Fibroblast of skin of back (primary cell): ENCODE measurements around the gene MYO1B.

Experiments used
- DNase-seq: peaks from one replicate; pipeline ENCODE4 v3.0.0-alpha.2; 2013

Gene MYO1B

DNA sequence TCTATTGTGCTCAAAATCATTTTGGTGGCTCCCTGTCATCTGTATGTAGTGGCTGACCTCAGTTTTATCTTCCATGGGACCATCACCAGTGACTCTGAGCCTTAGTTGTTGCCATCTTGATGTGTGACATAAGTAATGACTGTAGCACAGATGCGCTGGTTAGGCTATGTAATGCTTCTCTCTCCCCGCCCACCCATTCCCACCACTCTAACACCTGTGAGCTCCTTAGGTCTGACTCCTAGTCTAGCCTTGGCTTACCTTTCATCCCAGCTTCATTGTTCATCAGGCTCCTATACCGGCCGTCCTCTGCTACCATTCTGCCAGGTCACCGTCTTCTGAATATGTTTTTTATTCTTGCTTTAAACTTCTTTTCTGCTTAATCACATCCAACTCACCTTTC is 17.2 kb downstream of the MYO1B start:
- peak; percentile 24 for DNase-seq

DNA sequence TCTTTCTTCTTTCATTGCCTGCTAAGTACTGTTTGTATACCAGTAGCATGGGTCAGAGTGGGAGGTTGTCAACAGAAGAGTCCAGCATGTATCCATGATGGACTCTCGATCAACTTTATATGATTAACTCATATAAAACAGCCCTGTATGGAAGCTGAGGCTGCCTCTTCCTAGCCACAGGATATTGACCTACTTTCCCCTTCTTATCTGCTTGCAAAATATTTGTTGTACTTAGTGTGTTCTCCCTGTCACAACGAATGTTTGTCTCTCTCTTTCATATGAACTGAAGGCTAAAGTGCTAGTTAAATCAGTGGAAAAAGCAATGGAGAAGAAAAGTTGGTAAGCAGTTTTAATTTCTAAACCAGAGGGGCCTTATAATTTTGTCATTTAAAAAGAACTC is 17.8 kb downstream of the MYO1B start:
- DNase-seq = no peak

DNA sequence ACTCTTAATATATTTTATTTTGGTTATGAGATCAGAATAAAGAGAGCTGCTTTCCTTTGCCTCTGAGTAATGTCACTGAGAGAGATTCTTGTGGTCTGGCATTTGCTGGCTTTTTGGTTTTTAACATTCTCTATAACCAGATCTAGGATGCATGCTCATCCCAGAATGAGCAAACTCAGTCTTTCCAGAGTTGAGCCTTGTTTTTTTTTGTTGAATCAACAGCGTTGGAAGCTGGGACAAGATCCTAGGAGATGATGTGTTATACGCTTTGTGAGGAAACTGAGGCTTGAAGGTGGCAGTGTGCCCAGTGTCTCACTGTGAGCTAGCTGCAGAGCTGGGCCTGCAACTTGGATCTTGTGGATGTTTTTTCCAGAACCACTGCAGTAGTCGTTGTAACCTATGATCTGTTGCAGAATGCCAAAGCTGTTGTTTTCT is 19.5 kb downstream of the MYO1B start:
- peak; percentile 96 for DNase-seq

DNA sequence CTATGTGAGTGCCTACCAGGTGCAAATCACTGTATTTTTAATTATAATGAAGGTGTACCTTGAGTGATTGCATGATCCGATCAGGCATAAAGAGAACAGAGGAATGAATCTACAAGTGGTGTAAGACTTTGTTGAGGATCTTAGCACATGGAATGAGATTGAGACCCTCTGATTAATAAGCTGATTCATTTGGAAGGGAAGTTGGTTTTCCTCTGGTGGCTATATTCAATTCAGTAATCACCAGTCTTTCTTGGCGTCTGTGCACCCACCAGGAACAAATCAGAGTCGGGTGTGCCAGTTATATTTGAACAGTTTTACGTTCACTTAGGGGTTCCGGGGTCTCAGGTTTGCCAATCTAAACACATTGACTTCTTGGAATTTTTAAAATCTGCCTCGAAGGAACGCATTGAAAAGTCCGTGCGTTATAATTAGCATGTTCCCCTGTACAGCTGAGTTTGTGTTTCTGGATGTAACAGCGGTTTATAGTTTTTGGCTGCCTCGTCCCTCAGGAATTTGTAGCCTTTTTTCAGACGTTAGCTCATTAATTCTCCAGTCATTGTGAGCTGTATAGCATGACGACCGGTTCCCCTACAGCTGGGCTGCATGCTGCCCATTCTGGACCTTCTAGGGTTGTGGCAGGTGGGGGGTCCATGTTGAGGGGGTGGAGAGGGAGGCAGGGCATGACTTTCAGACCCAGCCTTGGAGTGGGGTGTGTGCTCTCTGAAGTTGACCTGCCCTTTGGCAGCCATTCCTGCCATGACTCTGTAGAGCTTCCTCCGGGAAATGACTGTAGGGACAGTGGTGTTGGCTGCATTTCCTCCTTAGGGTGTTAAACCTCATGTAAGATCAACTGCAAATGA is 20.3 kb downstream of the MYO1B start:
- peak; percentile 85 for DNase-seq

DNA sequence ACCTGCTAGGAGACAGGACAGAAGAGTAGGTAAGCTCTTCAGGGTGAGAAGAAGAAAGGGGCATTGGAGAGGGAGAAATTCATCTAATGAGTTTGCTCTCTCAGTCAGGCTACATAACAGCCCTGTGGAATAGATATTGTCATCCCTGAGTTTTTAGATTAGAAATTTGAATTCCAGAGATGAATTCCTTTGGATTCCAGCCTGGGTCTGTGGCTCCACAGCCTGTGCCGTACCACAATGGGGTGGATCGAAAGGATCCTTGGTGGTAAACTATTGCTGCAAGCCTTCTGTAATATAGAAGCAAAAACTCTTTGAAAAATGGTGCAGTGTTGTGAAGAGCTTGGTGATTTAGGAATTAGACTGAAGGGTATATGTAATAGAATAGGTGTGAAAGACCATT is 21.0 kb downstream of the MYO1B start:
- peak; percentile 53 for DNase-seq

DNA sequence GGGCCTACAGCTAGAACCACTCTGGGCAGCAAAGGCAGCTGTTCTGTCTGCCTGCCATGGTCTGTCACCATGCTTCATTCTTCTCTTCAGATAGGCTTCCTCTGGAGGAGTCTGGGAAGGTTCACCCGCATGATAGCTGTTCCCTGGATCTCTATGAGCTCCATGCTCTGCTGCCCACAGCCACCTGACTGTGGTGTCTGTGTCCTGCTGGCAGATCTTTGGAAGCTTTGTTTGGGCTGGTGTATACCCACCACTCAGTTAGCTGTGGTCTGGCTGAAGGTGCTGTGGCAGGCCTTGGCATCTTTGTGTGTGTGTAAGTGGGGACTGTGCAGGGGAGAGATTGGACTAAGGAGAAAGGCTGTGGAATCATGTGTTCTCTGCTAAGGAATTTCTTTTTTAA is 23.4 kb downstream of the MYO1B start:
- DNase-seq = no peak

DNA sequence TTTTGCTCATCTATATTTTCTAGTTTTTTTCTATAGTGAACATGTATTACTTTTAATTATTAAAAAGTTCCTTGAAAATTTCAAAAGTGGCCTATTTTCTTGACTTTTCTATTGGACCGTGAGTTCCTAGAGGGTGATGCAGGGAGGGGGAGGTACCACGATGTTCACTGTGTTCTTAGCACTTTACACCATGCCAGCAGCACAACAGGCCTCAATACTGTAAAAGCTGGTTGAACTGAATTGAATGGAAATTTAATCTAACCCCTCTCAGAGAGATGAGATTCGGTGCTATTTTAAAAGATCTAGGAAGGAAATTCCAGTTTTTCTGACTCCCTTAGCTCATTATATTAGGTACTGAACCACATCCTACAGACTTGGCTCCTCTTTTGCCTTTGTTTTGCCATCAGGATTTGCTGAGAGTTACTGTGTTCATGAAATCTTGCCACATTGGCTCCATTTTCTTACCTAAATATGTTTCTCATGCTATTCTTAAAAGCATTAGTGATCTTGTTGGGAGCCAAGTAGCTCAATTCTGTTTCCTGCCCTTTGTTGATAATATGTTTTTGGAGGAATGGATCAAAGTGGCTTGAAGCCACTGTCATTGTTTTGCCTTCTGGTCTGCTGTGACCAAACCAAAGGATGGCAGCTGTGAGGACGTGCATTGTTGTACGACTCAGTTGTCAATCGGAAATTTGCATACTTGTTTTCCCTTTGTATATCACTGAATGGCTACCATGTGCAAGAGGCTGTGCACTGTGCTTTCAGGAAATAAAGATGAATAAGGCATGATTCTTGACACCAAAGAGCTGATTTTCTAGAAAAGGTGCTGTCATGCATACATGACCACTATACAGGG is 25.3 kb downstream of the MYO1B start:
- no peak for DNase-seq

DNA sequence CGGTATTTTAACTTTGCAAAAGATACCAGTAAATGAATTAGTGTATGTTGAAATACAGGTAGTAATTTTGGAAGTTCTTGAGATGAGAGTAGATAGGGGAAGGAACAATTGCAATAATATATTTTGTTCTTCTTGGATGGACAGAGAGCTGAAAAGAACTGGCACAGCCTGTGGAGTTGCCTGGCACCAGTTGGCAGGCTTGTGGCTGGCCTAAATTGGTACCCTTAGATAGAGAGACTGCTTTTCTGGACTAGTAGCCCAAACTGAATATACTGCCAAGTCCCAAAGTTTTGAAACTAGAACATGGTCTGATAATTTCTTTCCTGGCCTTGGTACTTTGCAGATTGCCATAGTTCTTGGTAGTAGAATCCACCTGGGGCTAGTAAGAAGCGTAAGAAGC is 26.9 kb downstream of the MYO1B start:
- no peak for DNase-seq

DNA sequence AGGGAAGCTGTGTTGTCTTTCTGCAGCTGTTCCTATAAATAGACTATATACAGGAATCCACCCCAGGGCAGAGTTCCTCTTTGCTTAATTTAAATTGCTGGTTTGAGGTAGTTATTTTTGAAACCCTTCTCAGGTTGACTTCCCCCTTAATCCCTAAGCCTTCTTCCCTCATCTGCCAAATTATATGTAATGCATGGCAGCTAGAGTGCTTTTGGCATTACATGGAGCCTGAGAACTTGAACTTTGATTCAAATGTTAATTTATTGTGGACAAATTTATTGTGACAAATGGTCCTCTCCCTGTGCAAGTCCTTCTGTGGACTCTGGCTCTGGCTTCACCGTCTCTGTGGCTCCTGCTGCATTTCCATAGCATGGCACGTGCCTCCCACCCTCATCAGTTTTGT is 29.2 kb downstream of the MYO1B start:
- DNase-seq = no peak

DNA sequence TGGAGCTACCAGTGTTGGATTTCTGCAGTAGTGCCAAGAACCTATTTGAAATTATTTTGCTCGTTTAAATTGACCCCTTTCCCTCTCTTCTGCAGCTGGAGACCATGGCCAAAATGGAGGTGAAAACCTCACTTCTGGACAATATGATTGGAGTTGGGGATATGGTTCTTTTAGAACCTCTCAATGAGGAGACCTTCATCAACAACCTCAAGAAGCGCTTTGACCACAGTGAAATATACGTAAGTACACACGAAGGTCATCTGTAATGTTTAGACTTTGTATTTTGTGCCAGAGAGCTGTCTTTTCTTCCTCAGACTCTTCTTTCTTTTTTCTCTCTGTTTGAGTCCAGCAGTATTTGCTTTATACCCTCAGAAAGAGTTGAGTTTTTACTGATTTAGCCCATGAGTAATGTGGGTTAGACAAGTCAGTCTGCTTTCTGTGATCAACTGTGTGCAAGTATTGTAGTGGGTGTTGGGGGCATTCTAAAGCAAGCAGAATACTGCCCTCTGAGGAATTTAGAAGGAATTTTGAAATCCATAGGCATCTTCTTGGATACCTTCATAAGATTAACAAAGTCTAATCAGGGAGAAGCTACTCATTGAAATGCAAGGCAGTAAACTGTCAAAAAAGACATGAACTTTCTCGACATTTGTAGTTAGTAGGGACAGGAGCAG is 31.7 kb downstream of the MYO1B start:
- peak; percentile 41 for DNase-seq

DNA sequence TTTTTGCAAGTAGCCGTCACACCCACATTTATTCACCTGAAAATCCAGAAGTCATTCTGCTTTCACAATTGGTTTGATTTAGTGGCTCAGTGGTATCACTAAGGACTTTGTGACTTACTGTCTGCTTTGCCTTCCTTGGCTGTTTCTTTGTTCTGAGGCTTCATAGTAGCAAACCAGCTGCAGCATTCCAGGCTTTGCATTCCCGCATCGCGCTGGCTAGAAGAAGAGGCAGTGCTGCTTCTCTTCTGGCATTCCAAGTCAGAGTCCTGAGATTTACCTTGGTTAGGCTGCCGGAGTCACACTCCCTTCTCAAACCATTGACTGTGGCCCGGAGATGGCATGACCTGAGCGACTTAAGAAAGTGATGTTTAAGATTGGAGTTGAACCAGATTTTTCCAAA is 35.1 kb downstream of the MYO1B start:
- DNase-seq = no peak

DNA sequence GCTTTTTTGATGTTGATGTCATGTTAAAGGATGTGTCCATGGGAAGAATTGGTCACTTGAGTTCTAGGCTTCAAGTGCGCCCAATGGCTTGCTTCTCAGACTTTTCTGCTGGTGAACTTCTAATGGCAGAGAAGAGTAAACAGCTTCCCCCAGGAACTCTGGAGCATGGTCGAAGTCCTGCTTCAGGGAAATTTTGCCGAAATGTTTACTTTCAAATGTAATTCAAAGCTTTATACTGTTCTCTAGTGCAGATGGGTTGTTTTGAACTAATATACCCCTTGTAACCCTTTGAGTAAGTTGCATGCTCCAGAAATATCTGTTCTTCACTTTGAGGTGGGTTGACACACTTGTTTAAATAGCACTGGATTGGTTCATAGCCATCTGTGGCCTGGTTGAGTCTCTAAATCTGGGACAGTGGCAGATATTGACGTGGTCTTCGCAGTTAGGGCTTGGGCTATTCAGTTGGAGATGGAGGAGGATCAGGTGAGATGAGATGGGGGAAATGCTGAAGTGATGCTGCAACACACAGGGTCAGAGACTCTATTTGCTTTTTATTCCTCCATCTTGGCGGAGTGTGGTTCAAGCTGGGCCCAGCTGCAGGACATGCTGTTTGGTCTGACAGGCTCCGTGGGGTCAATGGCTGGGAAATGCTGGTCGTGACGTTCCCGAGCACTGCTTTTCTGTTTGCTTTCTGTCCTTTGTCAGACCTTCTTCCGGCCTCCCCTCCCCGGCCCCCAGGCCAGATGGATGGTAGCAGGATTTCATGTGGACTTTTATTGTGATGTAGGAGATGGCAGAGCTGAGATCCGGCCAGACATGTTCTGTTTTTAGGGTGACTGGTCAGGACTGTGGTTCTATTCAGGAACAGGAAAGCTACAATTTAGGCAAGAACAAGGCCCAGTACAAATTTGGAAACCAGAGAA is 35.9 kb downstream of the MYO1B start:
- DNase-seq = no peak

DNA sequence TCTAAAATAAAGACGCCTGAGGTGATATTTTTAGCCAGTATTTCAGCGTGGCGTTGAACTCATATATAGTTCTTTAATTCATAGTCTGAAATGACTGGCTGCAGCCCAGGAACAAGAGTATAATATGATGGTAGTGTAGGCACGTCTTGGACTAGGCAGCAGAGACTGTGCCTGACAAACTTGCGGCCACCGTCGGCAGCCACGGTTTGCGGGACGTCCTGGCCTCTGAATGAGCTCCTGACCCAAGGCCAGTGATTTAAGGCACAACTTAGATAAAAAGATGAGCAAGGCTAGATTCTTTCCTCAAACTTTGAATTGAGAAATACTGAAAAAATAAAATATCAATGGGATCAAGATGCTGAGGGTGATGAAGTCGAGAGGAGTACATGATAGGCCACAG is 40.0 kb downstream of the MYO1B start:
- DNase-seq = no peak

DNA sequence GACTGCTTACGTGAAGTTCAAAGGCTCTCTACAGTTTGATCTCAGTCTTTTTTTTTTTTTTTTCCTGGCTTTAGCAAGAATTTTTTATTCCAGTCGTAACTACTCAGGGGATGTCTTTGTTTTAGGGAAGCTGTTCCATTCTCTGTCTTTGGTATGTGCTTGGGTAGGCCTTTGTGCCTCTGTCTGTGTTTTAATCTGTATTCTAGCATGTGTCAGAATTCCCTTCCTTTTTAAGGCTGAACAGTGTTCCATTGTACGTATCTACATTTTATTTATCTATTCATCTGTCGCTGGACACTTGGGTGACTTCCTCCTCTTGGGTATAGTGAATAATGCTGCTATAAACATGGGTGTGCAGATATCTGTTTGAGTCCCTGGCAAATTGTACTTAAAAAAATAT is 42.6 kb downstream of the MYO1B start:
- no peak for DNase-seq

DNA sequence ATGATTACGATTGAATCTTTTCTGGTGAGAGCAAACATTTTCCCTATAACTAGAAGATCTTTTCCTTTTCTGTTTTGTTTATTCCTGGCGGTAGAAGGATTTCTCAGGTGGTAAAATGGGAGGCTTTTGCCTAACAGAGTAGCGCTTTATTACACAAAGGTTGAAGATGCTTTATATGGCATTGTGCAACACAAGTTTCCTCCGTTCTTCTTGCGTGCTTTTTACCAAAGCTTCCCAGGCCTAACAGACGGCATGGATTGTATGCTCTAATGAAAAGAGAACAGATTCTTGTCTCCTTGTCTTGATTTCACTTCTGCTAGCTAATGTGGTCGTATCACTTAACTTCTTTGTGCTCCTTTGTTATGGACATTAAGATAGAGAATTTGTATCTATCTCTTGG is 43.8 kb downstream of the MYO1B start:
- no peak for DNase-seq

DNA sequence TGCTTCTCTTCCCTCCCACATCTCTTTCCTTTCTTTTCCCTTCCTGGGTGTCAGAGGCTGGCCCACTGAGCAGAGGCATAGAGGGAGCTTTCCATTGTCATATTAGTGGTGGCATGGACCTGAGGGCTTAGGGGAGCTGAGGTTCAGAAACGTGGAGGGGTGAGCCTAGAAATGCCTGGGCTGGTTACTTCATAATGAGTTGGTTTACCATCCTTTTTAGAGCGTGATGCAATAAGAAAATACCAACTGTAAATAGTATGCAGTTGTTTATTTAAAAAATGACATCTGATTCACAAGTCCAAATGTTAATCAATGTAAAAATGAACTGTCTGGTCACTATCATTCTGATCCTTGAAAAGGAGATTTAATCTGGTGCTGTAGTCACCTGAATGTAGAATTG is 46.3 kb downstream of the MYO1B start:
- no peak for DNase-seq

DNA sequence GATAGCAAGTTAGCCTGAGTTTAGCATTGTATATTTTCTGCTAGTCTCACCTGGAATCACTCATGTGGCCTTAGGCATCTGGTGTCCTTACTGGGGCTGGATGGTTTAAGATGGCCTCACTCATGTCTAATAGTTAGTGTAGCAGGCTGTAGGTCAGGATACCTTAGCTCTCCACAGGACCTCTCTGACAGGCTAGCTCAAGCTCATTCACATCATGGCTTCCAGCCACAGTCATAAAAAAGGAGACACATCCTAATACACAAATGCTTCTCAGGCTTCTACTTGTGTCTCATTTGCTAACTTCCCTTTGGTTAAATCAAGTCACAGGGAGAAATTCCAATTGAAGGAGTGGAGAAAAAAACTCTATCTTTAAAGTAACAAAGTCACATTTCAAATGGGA is 47.7 kb downstream of the MYO1B start:
- no peak for DNase-seq

DNA sequence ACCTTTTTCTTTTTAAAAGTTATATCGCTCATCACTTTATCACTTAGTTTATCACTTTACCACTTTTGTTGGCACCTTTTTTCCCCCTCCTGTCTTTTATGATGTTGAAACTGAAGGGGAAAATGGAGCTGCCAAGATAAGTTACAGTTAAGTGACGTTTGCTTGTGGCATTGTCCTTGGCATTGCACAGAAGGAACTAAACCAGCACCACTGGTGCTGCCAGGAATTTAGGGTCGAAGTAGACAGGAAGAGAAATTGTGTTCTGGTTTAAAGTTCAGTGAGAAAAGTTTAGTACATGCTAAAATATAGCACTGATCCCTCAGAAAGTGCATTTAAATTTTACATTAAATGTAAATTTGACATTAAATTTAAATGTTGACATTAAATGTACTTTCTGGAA is 49.9 kb downstream of the MYO1B start:
- DNase-seq = no peak

DNA sequence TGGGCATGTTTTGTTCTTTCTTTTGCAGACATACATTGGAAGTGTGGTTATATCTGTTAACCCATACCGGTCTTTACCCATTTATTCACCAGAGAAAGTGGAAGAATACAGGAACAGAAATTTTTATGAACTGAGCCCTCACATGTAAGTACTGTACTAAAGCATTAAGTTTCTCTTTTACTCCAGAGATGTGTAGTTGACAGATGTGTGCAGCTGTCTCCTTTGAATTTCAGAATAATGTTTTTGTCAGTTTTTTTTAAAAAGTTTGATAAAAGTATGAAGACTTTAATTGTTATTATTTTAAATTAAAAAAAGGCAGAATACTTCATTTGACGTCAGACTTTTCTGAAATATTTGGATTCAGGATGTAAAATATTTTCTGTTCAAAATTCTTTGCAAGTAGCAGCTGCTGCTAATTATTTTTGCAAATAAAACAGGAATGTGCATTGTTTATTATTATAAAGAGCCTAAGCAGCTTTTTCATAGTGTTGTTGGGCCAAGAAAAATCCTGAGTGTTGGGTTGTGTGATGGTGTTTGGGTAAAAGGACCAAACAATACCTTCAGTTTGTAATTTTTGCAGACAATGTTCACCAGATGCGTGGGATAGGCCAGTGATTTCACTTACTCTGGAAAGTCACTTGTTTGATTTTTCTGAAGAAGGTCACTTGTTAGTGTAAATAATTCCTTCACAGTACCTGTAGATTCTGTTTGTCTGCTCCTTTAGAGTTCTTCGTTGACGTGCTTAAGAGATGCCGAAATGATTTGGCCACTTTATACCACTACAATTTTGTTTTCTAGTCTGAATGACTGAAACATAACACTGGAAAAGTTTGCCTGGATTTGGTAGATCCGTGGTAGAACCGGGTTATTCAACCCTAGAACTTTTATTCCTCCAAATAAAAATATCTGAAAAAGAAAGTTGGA is 51.1 kb downstream of the MYO1B start:
- DNase-seq = peak; percentile 18

DNA sequence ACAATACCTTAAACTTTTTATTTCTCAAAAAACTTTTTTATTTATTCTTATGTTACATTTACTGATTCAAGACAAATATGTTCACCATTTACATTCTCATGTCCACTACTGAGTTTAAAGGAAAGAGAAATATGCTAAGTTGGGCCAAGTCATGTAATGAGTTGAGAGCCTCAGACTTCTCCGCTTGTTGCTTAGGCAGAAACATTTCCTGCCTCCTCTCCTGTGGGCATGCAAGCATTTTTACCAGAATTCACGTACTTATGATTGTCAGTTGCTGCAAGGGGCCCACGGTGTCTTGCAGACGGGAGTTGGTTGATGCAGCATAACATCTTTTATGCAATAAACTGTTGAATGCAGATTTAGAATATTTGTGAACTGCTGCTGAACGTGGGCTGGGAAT is 51.8 kb downstream of the MYO1B start:
- DNase-seq = no peak

DNA sequence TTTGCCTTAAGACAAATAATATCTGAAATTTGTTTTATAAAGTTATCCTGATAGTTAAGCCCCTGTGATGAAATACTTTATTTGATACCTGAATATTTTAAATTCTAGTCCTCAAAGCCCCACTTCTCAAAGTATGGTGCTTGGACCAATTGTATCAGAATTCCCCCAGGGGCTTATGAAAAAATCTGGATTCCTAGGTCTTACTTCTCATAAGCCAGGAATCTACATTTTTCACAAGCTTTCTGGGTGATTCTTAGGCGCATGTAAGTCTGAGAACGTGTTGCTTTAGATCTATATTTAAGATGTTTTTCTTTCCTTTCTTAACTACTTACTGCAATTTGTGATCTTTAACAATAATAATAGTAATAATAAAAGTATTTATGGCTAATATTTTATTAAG is 53.1 kb downstream of the MYO1B start:
- peak; percentile 87 for DNase-seq
